ENCODE results near the gene XKR7.

- TF ChIP-seq, protein P1, sequence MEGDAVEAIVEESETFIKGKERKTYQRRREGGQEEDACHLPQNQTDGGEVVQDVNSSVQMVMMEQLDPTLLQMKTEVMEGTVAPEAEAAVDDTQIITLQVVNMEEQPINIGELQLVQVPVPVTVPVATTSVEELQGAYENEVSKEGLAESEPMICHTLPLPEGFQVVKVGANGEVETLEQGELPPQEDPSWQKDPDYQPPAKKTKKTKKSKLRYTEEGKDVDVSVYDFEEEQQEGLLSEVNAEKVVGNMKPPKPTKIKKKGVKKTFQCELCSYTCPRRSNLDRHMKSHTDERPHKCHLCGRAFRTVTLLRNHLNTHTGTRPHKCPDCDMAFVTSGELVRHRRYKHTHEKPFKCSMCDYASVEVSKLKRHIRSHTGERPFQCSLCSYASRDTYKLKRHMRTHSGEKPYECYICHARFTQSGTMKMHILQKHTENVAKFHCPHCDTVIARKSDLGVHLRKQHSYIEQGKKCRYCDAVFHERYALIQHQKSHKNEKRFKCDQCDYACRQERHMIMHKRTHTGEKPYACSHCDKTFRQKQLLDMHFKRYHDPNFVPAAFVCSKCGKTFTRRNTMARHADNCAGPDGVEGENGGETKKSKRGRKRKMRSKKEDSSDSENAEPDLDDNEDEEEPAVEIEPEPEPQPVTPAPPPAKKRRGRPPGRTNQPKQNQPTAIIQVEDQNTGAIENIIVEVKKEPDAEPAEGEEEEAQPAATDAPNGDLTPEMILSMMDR (IDR thresholded peaks at IDR 0.05): no peak
- no peak for TF ChIP-seq POLR2A (IDR thresholded peaks at IDR 0.05)
Observed at GRCh38 chr20:32050324-32050841, 82.4 kb downstream of the XKR7 start.
